Osteoblast (primary cell): ENCODE results near the gene VPS4A. TPM values are rescaled to one million over a fixed set of nuclear protein-coding genes. Genes with fewer than 3 reads are reported as not detected.

Source experiments
- DNase-seq: peaks from one replicate; pipeline ENCODE4 v3.0.0; 2011; ENCODE audit warnings: low spot score, mixed read lengths; ENCODE audit not compliant: insufficient read length; ENCODE audit errors: missing footprints
- H2AFZ ChIP-seq: 2 replicates; pipeline ENCODE4 v1.6.0; 2011; ENCODE audit warnings: mild to moderate bottlenecking, low read length
- H3K27ac ChIP-seq: 2 replicates; pipeline ENCODE4 v1.5.1; 2011; ENCODE audit warnings: mild to moderate bottlenecking, low read depth, low read length, moderate library complexity
- H3K27me3 ChIP-seq: 2 replicates; pipeline ENCODE4 v1.6.0; 2012; ENCODE audit warnings: mild to moderate bottlenecking, control low read depth, inconsistent platforms, low read length, moderate library complexity; ENCODE audit not compliant: insufficient read depth
- H3K36me3 ChIP-seq: 2 replicates; pipeline ENCODE4 v1.5.1; 2011; ENCODE audit warnings: mild to moderate bottlenecking, low read length, control low read depth, moderate library complexity; ENCODE audit not compliant: insufficient read depth
- H3K4me1 ChIP-seq: 2 replicates; pipeline ENCODE4 v1.5.1; 2011; ENCODE audit warnings: mild to moderate bottlenecking, low read length, control low read depth, moderate library complexity; ENCODE audit not compliant: insufficient read depth
- H3K4me2 ChIP-seq: 2 replicates; pipeline ENCODE4 v1.6.0; 2011; ENCODE audit warnings: mild to moderate bottlenecking, low read length; ENCODE audit not compliant: insufficient read depth
- H3K4me3 ChIP-seq: fragments of 200-600 bp; sonication (generic); 3 replicates; pipeline ENCODE4 v1.5.1; 2012; ENCODE audit warnings: mild to moderate bottlenecking, low read length, inconsistent platforms; ENCODE audit not compliant: insufficient read depth
- H3K79me2 ChIP-seq: 2 replicates; pipeline ENCODE4 v1.6.0; 2012; ENCODE audit warnings: mild to moderate bottlenecking, low read length, control low read depth, inconsistent platforms; ENCODE audit not compliant: insufficient read depth
- H3K9me3 ChIP-seq: 2 replicates; pipeline ENCODE4 v1.5.1; 2011; ENCODE audit warnings: low read depth, low read length, control low read depth
- H4K20me1 ChIP-seq: 2 replicates; pipeline ENCODE4 v1.6.0; 2012; ENCODE audit warnings: mild to moderate bottlenecking, low read length, control low read depth; ENCODE audit not compliant: insufficient read depth
- CTCF ChIP-seq: IDR thresholded peaks from 2 replicates; pipeline ENCODE4 v1.5.1; 2011; ENCODE audit warnings: mild to moderate bottlenecking, low read depth, low read length, moderate library complexity; ENCODE audit errors: extremely low read depth
- total RNA-seq: library from RNA; depleted of rRNA; stranded (reverse); fragments of >200 nt; gene quantifications from 2 replicates; pipeline ENCODE4 v1.2.3, GENCODE V29; 2012

Gene VPS4A
- total RNA-seq, 1 donor, result 32.6 TPM

- TF ChIP-seq CTCF, result no peak
- H3K27ac ChIP-seq, result no peak overlapping the region
- no peaks in the 10 kb centered on the region for H3K9me3 ChIP-seq
- H3K79me2 ChIP-seq, result peaks cover 73% of the 10 kb centered on the region
- H3K4me2 ChIP-seq, result peak overlapping the region; percentile 87
- H3K27me3 ChIP-seq, result no peaks in the 10 kb centered on the region
- H3K4me3 ChIP-seq, result no peak overlapping the region
- peaks cover 66% of the 10 kb centered on the region for H3K36me3 ChIP-seq
- no peak for DNase-seq
- no peak overlapping the region for H2AFZ ChIP-seq
- H3K4me1 ChIP-seq, result peaks cover 30% of the 10 kb centered on the region
- peaks cover 31% of the 10 kb centered on the region for H4K20me1 ChIP-seq
Measured at GRCh38 chr16:69327585-69328310, 16.6 kb downstream of the VPS4A start.

DNA sequence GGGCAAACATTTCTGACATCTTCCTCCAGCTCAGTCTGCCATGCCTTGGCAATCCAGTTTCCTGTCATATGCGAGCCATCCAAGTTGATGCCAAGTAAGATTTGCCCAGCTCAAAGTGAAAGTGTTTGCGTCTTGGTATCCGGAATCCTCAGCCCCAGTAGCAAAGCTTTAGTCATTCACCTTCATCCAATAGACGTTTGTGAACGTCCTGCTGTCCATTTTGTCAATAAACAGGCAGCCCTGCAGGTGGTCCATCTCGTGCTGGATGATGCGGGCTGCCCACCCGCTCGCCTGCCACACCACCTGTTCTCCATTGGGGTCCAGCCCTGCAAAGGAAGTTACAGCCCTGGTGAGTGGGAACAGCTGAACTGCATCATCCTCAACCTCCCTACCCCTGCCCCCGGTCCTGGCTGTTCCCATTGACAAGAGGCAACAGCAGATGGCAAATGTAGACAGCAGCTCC is 17.7 kb downstream of the VPS4A start:
- peak overlapping the region; percentile 23 for H3K27ac ChIP-seq
- H4K20me1 ChIP-seq, result peaks cover 28% of the 10 kb centered on the region
- peaks cover 62% of the 10 kb centered on the region for H3K36me3 ChIP-seq

GRCh38 chr16:69329369-69330285 is 18.5 kb downstream of the VPS4A start:
- TF ChIP-seq CTCF, result no peak
- peak; percentile 79 for DNase-seq
- Histone ChIP-seq H3K9me3 (no peaks in the 10 kb centered on the region), H2AFZ (no peak overlapping the region), H4K20me1 (peaks cover 27% of the 10 kb centered on the region), H3K4me2 (peak overlapping the region; percentile 87), H3K36me3 (peaks cover 62% of the 10 kb centered on the region), H3K27ac (peak overlapping the region; percentile 79), H3K27me3 (no peaks in the 10 kb centered on the region), H3K4me3 (peak overlapping the region; percentile 84), H3K79me2 (peaks cover 68% of the 10 kb centered on the region), H3K4me1 (peaks cover 30% of the 10 kb centered on the region)

More for the DNA sequence above, 17.7 kb downstream of the VPS4A start:
- H2AFZ ChIP-seq, result no peak overlapping the region
- H3K4me2 ChIP-seq, result peak overlapping the region; percentile 87
- peak overlapping the region; percentile 84 for H3K4me3 ChIP-seq
- DNase-seq, result peak; percentile 81
- H3K4me1 ChIP-seq, result peaks cover 30% of the 10 kb centered on the region
- peaks cover 70% of the 10 kb centered on the region for H3K79me2 ChIP-seq
- no peaks in the 10 kb centered on the region for H3K27me3 ChIP-seq
- no peaks in the 10 kb centered on the region for H3K9me3 ChIP-seq
- no peak for TF ChIP-seq CTCF
